ENCODE results near the gene SAP30BP.

Gene SAP30BP

DNA sequence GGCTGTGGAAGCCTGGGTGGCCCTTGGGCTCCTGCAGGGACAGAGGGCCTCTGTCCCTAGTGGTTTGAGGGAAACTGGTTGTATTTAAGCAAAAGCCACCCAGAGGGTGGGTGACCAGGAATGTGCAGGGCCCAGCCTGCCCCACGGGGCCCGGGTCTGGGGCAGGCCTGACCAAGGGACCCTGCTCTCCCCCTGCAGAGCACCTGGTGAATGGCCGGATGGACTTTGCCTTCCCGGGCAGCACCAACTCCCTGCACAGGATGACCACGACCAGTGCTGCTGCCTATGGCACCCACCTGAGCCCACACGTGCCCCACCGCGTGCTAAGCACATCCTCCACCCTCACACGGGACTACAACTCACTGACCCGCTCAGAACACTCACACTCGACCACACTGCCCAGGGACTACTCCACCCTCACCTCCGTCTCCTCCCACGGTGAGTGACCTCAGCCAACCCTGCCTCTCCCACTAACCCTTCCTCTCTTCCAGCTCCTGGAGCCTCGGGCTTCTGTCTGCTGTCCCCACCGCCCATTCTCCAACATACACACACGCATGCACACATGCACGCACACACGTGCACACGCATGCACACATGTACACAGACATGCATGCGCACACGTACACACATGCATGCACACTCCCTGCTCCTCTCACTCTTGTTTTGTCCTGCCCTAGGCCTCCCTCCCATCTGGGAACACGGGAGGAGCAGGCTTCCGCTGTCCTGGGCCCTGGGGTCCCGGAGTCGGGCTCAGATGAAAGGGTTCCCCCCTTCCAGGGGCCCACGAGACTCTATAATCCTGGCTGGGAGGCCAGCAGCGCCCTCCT, 87.5 kb downstream of the SAP30BP start:
- 0 out of 2 replicates have a peak overlapping the region, but pooled peaks have one; percentile 18 for H3K27ac ChIP-seq
- TF ChIP-seq, protein P1, sequence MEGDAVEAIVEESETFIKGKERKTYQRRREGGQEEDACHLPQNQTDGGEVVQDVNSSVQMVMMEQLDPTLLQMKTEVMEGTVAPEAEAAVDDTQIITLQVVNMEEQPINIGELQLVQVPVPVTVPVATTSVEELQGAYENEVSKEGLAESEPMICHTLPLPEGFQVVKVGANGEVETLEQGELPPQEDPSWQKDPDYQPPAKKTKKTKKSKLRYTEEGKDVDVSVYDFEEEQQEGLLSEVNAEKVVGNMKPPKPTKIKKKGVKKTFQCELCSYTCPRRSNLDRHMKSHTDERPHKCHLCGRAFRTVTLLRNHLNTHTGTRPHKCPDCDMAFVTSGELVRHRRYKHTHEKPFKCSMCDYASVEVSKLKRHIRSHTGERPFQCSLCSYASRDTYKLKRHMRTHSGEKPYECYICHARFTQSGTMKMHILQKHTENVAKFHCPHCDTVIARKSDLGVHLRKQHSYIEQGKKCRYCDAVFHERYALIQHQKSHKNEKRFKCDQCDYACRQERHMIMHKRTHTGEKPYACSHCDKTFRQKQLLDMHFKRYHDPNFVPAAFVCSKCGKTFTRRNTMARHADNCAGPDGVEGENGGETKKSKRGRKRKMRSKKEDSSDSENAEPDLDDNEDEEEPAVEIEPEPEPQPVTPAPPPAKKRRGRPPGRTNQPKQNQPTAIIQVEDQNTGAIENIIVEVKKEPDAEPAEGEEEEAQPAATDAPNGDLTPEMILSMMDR (IDR thresholded peaks at IDR 0.05): no peak
- TF ChIP-seq ZFX (IDR thresholded peaks at IDR 0.05; ENCODE audit: borderline replicate concordance): no peak

DNA sequence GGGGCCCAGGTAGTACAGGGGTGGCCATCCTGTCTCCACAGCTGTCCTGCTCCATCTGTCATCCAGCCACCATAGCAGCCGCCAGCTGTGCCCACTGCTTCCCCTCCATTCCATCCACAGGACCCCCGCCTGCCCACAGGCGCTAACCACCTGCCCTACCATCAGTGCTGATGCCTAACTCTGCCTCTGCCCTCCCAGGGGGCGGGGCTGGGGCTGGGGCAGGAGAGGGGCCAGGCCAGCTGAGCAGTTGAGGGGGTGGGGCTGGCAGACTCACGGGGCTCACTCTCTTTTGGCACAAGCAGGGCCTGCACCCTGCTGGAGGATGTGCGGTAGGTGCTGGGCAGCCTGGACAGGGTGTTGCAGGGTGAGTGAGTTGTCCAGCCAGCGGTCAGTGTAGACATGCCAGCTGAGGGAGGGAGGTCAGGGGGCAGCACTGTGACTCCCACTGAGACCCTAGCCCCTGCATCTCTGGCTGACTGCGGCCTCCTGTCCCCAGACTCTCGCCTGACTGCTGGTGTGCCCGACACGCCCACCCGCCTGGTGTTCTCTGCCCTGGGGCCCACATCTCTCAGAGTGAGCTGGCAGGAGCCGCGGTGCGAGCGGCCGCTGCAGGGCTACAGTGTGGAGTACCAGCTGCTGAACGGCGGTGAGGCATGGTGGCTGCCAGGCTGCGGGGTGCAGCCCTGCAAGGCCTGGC, 88.2 kb downstream of the SAP30BP start:
- TF ChIP-seq, protein P1 (IDR thresholded peaks at IDR 0.05): no peak
- no peak overlapping the region for H3K27ac ChIP-seq

DNA sequence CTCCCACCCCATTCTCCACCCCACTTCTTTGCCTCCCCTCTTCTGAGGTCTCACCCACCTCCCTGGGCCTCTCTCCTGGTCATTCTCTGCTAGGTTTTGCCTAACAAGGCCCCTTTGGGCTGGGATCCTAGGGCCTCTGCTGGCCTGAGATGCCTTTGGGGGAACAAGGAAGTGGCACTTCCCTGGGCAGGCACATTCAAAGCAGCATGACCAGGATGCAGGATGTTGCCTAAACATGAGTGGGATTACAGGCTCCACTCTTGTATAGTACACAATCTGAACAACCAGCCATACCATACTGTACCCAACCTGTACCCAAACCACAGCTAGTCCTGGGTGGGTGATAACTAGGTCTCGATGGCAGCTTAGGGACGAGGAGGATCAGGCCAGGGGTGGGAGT, 88.9 kb downstream of the SAP30BP start:
- TF ChIP-seq ZFX (IDR thresholded peaks at IDR 0.05; ENCODE audit: borderline replicate concordance): no peak
- TF ChIP-seq, protein P1 (IDR thresholded peaks at IDR 0.05): no peak
- H3K27ac ChIP-seq: no peak overlapping the region

DNA sequence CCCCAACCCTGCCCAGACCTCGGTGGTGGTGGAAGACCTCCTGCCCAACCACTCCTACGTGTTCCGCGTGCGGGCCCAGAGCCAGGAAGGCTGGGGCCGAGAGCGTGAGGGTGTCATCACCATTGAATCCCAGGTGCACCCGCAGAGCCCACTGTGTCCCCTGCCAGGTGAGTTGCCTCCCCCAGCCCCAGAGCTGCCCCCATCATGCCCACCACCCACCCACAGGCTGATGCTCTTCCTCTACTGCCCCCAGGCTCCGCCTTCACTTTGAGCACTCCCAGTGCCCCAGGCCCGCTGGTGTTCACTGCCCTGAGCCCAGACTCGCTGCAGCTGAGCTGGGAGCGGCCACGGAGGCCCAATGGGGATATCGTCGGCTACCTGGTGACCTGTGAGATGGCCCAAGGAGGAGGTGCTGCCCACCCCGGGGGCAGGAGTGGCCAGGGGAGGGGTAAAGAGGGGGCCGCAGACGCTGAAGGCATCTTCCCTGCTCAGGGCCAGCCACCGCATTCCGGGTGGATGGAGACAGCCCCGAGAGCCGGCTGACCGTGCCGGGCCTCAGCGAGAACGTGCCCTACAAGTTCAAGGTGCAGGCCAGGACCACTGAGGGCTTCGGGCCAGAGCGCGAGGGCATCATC, 89.4 kb downstream of the SAP30BP start:
- H3K27ac ChIP-seq: no peak overlapping the region

DNA sequence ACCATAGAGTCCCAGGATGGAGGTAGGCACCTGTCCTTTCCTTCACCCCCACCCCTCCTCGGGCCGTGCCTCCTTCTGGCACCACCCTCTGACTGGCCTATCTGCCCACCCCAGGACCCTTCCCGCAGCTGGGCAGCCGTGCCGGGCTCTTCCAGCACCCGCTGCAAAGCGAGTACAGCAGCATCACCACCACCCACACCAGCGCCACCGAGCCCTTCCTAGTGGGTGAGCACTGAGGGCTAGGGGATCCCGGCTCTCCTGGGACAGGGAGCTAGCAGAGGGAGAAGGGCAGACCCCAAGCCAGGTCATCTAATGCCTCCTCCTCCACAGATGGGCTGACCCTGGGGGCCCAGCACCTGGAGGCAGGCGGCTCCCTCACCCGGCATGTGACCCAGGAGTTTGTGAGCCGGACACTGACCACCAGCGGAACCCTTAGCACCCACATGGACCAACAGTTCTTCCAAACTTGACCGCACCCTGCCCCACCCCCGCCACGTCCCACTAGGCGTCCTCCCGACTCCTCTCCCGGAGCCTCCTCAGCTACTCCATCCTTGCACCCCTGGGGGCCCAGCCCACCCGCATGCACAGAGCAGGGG, 90.0 kb downstream of the SAP30BP start:
- no peak for TF ChIP-seq ZFX (IDR thresholded peaks at IDR 0.05; ENCODE audit: borderline replicate concordance)
- TF ChIP-seq, protein P1 (IDR thresholded peaks at IDR 0.05): no peak
- H3K27ac ChIP-seq: no peak overlapping the region

More for the DNA sequence above, 89.4 kb downstream of the SAP30BP start:
- TF ChIP-seq, protein P1 (IDR thresholded peaks at IDR 0.05): no peak
- TF ChIP-seq ZFX (IDR thresholded peaks at IDR 0.05; ENCODE audit: borderline replicate concordance): no peak

All from 22Rv1 (cell line).